Esophagus squamous epithelium (tissue), 4 donors: Measurements from ENCODE around the gene NID1.

ENCODE experiments used
- POLR2A ChIP-seq, 4 donors: fragments of 450-650 bp; IDR thresholded peaks; one replicate each; pipeline ENCODE4 v1.6.1; 2017; ENCODE audit warnings: antibody characterized with exemption in 4 of 4, mild to moderate bottlenecking in 4 of 4, moderate library complexity in 3 of 4
- TF ChIP-seq, protein P1 (sequence below), 6 experiments: fragments of 450-650 bp in 4 of 6; fragments of 200-600 bp in 2 of 6; sonication (generic) in 2 of 6; IDR thresholded peaks; one replicate each; pipeline ENCODE4 v1.5.1; 2016 to 2019; ENCODE audit warnings: antibody characterized with exemption in 6 of 6, mild to moderate bottlenecking in 4 of 6, moderate library complexity in 4 of 6

GRCh38 chr1:236035681-236036101 is 29.2 kb downstream of the NID1 start:
- TF ChIP-seq, protein P1, sequence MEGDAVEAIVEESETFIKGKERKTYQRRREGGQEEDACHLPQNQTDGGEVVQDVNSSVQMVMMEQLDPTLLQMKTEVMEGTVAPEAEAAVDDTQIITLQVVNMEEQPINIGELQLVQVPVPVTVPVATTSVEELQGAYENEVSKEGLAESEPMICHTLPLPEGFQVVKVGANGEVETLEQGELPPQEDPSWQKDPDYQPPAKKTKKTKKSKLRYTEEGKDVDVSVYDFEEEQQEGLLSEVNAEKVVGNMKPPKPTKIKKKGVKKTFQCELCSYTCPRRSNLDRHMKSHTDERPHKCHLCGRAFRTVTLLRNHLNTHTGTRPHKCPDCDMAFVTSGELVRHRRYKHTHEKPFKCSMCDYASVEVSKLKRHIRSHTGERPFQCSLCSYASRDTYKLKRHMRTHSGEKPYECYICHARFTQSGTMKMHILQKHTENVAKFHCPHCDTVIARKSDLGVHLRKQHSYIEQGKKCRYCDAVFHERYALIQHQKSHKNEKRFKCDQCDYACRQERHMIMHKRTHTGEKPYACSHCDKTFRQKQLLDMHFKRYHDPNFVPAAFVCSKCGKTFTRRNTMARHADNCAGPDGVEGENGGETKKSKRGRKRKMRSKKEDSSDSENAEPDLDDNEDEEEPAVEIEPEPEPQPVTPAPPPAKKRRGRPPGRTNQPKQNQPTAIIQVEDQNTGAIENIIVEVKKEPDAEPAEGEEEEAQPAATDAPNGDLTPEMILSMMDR (IDR thresholded peaks at IDR 0.05) = no peak
- TF ChIP-seq POLR2A (IDR thresholded peaks at IDR 0.05) = no peak
